Right atrium auricular region (tissue), 2 donors: ENCODE measurements around the gene KPNA3. TPM values are rescaled to one million over a fixed set of nuclear protein-coding genes. Genes with fewer than 3 reads are reported as not detected.
A peak's percentile ranks its signal among the peaks of the same experiment; 100 is the strongest.

Experiments
- DNase-seq: peaks from one replicate; pipeline ENCODE4 v3.0.0-alpha.2; 2019; ENCODE audit warnings: low spot score
- H3K27ac ChIP-seq, 2 donors: fragments of 200-600 bp; sonication (generic); 1 replicate in 1 of 2; 2 replicates in 1 of 2; pipeline ENCODE4 v1.5.1; 2016 to 2019
- H3K27me3 ChIP-seq, 2 donors: fragments of 200-600 bp; sonication (generic); one replicate each; pipeline versions ENCODE4 v1.5.1 to v1.6.0; 2017 to 2019
- H3K36me3 ChIP-seq: fragments of 200-600 bp; sonication (generic); one replicate; pipeline ENCODE4 v1.5.1; 2016
- H3K4me1 ChIP-seq, 2 donors: fragments of 200-600 bp; sonication (generic); one replicate each; pipeline versions ENCODE4 v1.5.1 to v1.6.0; 2017 to 2019
- H3K4me3 ChIP-seq, 2 donors: fragments of 200-600 bp; sonication (generic); 1 replicate in 1 of 2; 2 replicates in 1 of 2; pipeline ENCODE4 v1.5.1; 2017 to 2019; ENCODE audit warnings: mild to moderate bottlenecking in 1 of 2, moderate library complexity in 1 of 2
- H3K9me3 ChIP-seq, 2 donors: fragments of 200-600 bp; sonication (generic); one replicate each; pipeline ENCODE4 v1.5.1; 2019
- total RNA-seq, 2 donors: library from RNA; depleted of rRNA; stranded (reverse); fragments of >200 nt; gene quantifications; one replicate each; pipeline ENCODE4 v1.1.0, GENCODE V29; 2016
- TF ChIP-seq, protein P1 (sequence below), 2 donors: fragments of 200-600 bp; sonication (generic); IDR thresholded peaks; one replicate each; pipeline ENCODE4 v1.5.1; 2019; ENCODE audit warnings: antibody characterized with exemption in 2 of 2

KPNA3 gene
- total RNA-seq, 2 donors from 2014 or later = 36.6 to 42.0 TPM

DNA sequence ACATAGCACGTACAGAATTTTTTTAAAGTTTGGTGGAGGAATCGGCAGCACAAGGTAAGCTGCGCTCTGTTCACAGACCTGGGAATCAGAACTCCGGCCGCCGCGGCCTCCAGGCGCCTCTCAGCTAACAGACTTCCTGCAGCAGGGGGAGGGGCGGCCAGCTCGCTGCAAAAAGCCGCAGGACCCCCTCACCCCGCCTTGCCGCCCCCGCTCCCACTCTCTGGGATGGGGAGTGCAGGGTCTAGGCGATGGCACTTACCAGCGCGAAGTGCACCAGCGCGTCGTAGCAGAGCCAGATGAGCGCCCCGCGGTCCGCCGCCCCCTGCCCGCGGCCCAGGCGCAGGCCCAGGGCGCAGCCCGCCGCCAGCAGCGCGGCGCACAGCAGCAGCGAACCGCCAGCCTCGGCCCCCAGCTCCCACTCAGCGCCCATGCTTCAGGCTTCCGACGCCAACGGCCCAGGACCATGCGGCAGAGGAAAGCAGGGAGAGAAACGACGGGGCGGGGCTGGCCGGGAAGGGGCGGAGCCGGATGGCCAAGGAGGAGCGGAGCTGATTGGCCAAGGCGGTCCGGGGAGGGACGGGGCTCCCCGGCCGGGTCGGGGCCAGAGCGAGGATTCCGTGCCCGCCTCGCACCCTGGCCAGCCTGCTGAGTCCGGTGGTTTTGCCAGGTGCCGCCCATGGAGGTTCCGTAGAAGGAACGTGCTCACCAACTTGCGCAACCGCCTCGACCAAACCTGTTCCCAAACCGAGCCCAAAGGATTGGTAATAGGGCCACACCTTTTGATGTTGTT lies 101.3 kb downstream of the KPNA3 start, which contains the start of gene EBPL:
Gene EBPL, minus strand, starts transcription at position 492 of the 790 bp plus-strand sequence. Its CDS starts 62 bp downstream, at position 430.
- Histone ChIP-seq H3K27me3 (no peaks in the 10 kb centered on the region), H3K36me3 (no peaks in the 10 kb centered on the region), H3K9me3 (no peaks in the 10 kb centered on the region), H3K27ac (peak within 1 kb of the TSS; percentile 64 to 85), H3K4me3 (peak within 1 kb of the TSS; percentile 61 to 75), H3K4me1 (peaks cover 0 to 23% of the 10 kb centered on the region in 2 donors)
- TF ChIP-seq, protein P1, sequence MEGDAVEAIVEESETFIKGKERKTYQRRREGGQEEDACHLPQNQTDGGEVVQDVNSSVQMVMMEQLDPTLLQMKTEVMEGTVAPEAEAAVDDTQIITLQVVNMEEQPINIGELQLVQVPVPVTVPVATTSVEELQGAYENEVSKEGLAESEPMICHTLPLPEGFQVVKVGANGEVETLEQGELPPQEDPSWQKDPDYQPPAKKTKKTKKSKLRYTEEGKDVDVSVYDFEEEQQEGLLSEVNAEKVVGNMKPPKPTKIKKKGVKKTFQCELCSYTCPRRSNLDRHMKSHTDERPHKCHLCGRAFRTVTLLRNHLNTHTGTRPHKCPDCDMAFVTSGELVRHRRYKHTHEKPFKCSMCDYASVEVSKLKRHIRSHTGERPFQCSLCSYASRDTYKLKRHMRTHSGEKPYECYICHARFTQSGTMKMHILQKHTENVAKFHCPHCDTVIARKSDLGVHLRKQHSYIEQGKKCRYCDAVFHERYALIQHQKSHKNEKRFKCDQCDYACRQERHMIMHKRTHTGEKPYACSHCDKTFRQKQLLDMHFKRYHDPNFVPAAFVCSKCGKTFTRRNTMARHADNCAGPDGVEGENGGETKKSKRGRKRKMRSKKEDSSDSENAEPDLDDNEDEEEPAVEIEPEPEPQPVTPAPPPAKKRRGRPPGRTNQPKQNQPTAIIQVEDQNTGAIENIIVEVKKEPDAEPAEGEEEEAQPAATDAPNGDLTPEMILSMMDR (IDR thresholded peaks at IDR 0.05) = no peak
- peak; percentile 90 for DNase-seq

DNA sequence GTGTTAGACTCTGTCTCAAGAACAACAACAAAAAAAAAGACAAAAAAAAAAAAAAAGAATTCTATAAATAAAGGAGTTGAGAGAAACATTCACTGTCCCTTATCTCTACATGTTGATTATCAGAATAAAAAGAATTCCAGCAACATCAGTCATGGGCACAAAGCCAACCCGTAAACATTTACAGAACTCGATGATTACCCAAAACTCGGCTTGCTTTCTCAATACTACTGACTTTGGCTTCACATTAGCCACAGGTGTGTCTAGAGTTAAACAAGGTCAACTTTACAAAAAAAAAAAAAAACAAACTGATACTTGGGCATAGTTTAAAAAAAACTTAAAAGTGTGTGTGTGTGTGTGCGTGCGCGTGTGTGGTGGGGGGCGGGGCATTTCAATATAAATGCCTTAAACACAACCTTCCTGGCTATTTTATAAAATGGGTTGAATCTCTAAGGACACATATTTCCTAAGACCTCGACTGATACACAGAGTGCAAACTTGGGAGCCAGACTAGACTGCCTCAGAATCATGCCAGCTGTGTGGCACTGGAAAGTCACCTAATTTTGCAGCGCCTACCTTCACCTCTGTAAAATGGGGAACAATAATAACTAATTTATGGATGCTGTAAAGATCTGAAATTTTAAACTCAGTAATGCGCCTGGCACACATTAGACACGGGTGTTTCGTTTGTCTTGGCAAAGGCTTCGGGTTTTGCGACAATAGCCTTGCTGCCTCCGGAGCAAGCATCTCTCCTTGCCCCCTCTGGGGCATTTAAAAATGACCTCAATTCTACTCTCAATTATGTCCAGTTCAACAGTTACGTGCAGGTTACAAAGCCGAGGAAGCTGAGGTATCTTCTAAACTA lies 102.1 kb downstream of the KPNA3 start:
- Histone ChIP-seq H3K36me3 (no peaks in the 10 kb centered on the region), H3K4me3 (peak overlapping the region; percentile 61 to 75), H3K27me3 (no peaks in the 10 kb centered on the region), H3K4me1 (peaks cover 0 to 23% of the 10 kb centered on the region in 2 donors), H3K27ac (peak overlapping the region; percentile 64 to 85), H3K9me3 (no peaks in the 10 kb centered on the region)
- TF ChIP-seq, protein P1 (IDR thresholded peaks at IDR 0.05) = no peak
- no peak for DNase-seq

DNA sequence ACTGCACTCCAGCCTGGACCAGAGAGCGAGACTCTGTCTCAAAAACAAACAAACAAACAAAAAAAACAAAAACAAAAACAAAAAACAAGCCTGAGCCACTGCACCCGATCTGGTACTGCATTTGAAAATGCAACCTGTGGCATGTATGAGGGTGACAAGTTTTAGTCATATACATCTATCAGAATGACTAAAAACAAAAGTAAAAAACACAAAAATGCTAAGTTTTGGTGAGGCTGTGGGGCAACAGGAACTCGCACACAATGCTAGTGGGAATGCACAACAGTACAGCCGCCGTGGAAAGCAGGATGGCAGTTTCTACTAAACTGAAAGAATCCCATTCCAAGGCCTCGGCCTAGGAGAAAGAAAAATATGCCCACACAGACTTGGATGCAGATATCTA lies 109.0 kb downstream of the KPNA3 start:
- H3K27ac ChIP-seq = no peak overlapping the region
- H3K36me3 ChIP-seq = no peaks in the 10 kb centered on the region
- no peaks in the 10 kb centered on the region for H3K9me3 ChIP-seq
- H3K27me3 ChIP-seq = no peaks in the 10 kb centered on the region
- no peak for DNase-seq
- TF ChIP-seq, protein P1 (IDR thresholded peaks at IDR 0.05) = no peak
- H3K4me1 ChIP-seq = no peaks in the 10 kb centered on the region
- H3K4me3 ChIP-seq = no peak overlapping the region

DNA sequence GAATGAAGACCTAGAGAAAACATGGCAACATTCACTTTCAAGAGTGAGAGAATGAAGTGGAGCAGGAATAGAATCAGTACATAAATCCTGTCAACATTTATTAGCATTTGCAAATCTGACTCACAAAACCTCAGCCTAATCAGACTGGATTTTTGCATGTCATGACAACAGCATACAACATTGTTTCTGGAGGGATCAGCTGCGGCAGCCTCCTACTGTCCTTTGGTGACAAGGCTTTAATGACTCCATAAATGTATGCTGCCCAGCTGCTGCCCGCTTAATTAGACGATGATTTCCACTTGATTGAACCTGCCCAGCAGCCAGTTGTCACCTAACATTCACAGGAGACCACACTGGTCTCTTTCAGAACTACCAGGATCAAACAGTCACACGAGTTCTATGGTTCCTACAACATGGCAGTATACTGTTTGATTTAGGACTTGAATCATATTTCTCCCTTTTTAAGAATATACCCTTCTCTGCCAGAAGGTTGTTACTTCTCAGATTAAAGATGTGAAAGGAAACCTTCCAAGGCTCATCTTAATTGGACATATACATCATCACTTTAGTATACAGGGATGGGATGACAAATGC lies 110.5 kb downstream of the KPNA3 start:
- peak; percentile 21 for DNase-seq
- no peaks in the 10 kb centered on the region for H3K9me3 ChIP-seq
- H3K27me3 ChIP-seq = no peaks in the 10 kb centered on the region
- H3K4me3 ChIP-seq = no peak overlapping the region
- no peak overlapping the region for H3K27ac ChIP-seq
- no peaks in the 10 kb centered on the region for H3K36me3 ChIP-seq
- TF ChIP-seq, protein P1 (IDR thresholded peaks at IDR 0.05) = no peak
- H3K4me1 ChIP-seq = no peaks in the 10 kb centered on the region

DNA sequence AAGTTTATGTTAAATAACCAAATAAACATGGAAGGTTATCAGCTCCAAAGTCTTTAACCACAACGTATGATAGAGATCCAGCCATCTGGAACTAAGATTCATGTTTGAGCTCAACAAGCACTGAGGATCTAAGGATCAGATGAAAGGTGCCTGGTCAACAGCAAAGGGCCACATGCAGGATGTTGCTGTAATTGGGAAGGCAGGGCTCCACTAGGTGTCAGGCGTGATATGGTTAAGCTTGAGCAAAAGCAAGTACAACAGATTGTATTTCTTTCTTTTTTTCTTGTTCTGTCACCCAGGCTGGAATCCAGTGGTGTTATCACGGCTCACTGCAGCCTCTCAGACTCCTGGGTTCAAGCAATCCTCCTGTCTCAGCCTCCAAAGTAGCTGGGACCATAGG lies 113.2 kb downstream of the KPNA3 start:
- DNase-seq = no peak
- no peaks in the 10 kb centered on the region for H3K4me1 ChIP-seq
- H3K36me3 ChIP-seq = no peaks in the 10 kb centered on the region
- no peak overlapping the region for H3K4me3 ChIP-seq
- TF ChIP-seq, protein P1 (IDR thresholded peaks at IDR 0.05) = no peak
- H3K27me3 ChIP-seq = no peaks in the 10 kb centered on the region
- no peak overlapping the region for H3K27ac ChIP-seq
- H3K9me3 ChIP-seq = no peaks in the 10 kb centered on the region
